ENCODE measurements around the gene ZFHX2.

ZFHX2 gene

DNA sequence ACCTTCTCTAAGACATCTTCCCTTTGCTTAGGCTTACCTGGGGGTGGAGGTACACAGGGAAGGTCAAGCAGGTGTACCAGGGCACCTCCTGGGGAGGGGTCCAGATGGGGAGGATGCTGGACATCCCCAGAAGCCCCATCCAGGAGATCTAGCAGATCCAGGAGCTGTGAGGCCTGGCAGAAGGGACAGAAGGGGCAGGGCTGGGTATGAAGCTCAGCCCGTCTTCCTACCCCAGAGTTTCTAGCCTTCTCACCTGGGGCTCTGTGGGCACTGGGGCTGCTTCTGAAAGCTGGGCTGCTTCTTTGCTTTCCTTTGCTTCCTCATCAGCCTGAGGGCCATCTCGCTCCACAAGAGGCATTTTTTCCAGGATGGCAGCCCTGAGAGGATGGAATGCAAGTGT is 9.7 kb upstream of the ZFHX2 start:
- Histone ChIP-seq H3K4me1 (ENCODE audit: insufficient read depth, low read length) (peaks cover 26% of the 10 kb centered on the region), H3K79me2 (ENCODE audit: insufficient read depth, low read length) (peaks cover 32% of the 10 kb centered on the region), H4K20me1 (ENCODE audit: insufficient read depth, low read length) (peaks cover 6% of the 10 kb centered on the region; the same call in 1 of the 2 replicates), H3K9me3 (ENCODE audit: insufficient read depth, low read length, severe bottlenecking) (no peaks in the 10 kb centered on the region), H3K27ac (ENCODE audit: low read length) (no peak overlapping the region), H3K36me3 (ENCODE audit: insufficient read depth, low read length) (peaks cover 85% of the 10 kb centered on the region), H3K4me3 (ENCODE audit: low read depth in 1 of 2, low read length in 2 of 2) (no peak overlapping the region), H3K4me2 (ENCODE audit: insufficient read depth, low read length) (no peak overlapping the region), H3K9ac (ENCODE audit: low read depth, low read length) (no peak overlapping the region), H3K27me3 (ENCODE audit: insufficient read depth, low read length, poor library complexity) (no peaks in the 10 kb centered on the region), H2AFZ (ENCODE audit: low read depth, low read length) (no peak overlapping the region)
- DNase-seq (no peak), ATAC-seq (ENCODE audit: insufficient read depth, low read depth) (no peak)
- TF ChIP-seq EZH2 (IDR thresholded peaks at IDR 0.05; ENCODE audit: borderline replicate concordance, low read depth, low read length, severe bottlenecking): no peak
- TF ChIP-seq, protein P1, sequence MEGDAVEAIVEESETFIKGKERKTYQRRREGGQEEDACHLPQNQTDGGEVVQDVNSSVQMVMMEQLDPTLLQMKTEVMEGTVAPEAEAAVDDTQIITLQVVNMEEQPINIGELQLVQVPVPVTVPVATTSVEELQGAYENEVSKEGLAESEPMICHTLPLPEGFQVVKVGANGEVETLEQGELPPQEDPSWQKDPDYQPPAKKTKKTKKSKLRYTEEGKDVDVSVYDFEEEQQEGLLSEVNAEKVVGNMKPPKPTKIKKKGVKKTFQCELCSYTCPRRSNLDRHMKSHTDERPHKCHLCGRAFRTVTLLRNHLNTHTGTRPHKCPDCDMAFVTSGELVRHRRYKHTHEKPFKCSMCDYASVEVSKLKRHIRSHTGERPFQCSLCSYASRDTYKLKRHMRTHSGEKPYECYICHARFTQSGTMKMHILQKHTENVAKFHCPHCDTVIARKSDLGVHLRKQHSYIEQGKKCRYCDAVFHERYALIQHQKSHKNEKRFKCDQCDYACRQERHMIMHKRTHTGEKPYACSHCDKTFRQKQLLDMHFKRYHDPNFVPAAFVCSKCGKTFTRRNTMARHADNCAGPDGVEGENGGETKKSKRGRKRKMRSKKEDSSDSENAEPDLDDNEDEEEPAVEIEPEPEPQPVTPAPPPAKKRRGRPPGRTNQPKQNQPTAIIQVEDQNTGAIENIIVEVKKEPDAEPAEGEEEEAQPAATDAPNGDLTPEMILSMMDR (IDR thresholded peaks at IDR 0.05; ENCODE audit: borderline replicate concordance, extremely low read depth, low read length, poor library complexity, severe bottlenecking): no peak

GRCh38 chr14:23559926-23560520 is 8.5 kb upstream of the ZFHX2 start:
- no peak for DNase-seq
- TF ChIP-seq EZH2 (IDR thresholded peaks at IDR 0.05; ENCODE audit: borderline replicate concordance, low read depth, low read length, severe bottlenecking): no peak
- TF ChIP-seq, protein P1 (IDR thresholded peaks at IDR 0.05; ENCODE audit: borderline replicate concordance, extremely low read depth, low read length, poor library complexity, severe bottlenecking): no peak
- Histone ChIP-seq H3K4me1 (ENCODE audit: insufficient read depth, low read length) (peaks cover 29% of the 10 kb centered on the region), H3K27ac (ENCODE audit: low read length) (no peak overlapping the region), H3K79me2 (ENCODE audit: insufficient read depth, low read length) (peaks cover 33% of the 10 kb centered on the region), H3K4me3 (ENCODE audit: low read depth in 1 of 2, low read length in 2 of 2) (no peak overlapping the region), H3K9ac (ENCODE audit: low read depth, low read length) (no peak overlapping the region), H3K36me3 (ENCODE audit: insufficient read depth, low read length) (peaks cover 73% of the 10 kb centered on the region), H2AFZ (ENCODE audit: low read depth, low read length) (no peak overlapping the region), H3K27me3 (ENCODE audit: insufficient read depth, low read length, poor library complexity) (no peaks in the 10 kb centered on the region), H4K20me1 (ENCODE audit: insufficient read depth, low read length) (peaks cover 6% of the 10 kb centered on the region; the same call in 1 of the 2 replicates), H3K9me3 (ENCODE audit: insufficient read depth, low read length, severe bottlenecking) (no peaks in the 10 kb centered on the region), H3K4me2 (ENCODE audit: insufficient read depth, low read length) (no peak overlapping the region)
- no peak for ATAC-seq (ENCODE audit: insufficient read depth, low read depth)

GRCh38 chr14:23559010-23559925 is 7.7 kb upstream of the ZFHX2 start:
- H3K27me3 ChIP-seq (ENCODE audit: insufficient read depth, low read length, poor library complexity): no peaks in the 10 kb centered on the region
- no peak overlapping the region for H3K27ac ChIP-seq (ENCODE audit: low read length)
- no peak overlapping the region for H3K4me3 ChIP-seq (ENCODE audit: low read depth in 1 of 2, low read length in 2 of 2)
- peaks cover 6% of the 10 kb centered on the region; the same call in 1 of the 2 replicates for H4K20me1 ChIP-seq (ENCODE audit: insufficient read depth, low read length)
- peaks cover 65% of the 10 kb centered on the region for H3K36me3 ChIP-seq (ENCODE audit: insufficient read depth, low read length)
- H3K9me3 ChIP-seq (ENCODE audit: insufficient read depth, low read length, severe bottlenecking): no peaks in the 10 kb centered on the region
- H3K9ac ChIP-seq (ENCODE audit: low read depth, low read length): no peak overlapping the region
- no peak for ATAC-seq (ENCODE audit: insufficient read depth, low read depth)
- peaks cover 33% of the 10 kb centered on the region for H3K79me2 ChIP-seq (ENCODE audit: insufficient read depth, low read length)
- no peak overlapping the region for H2AFZ ChIP-seq (ENCODE audit: low read depth, low read length)
- no peak overlapping the region for H3K4me2 ChIP-seq (ENCODE audit: insufficient read depth, low read length)
- H3K4me1 ChIP-seq (ENCODE audit: insufficient read depth, low read length): peaks cover 34% of the 10 kb centered on the region
- no peak for TF ChIP-seq EZH2 (IDR thresholded peaks at IDR 0.05; ENCODE audit: borderline replicate concordance, low read depth, low read length, severe bottlenecking)
- TF ChIP-seq, protein P1 (IDR thresholded peaks at IDR 0.05; ENCODE audit: borderline replicate concordance, extremely low read depth, low read length, poor library complexity, severe bottlenecking): peak; percentile 90
- peak; percentile 67 for DNase-seq
